GM18870 (cell line): ENCODE measurements around the gene PAM.
A peak's percentile ranks its signal among the peaks of the same experiment; 100 is the strongest.

Experiments used
- ATAC-seq: cut with Tn5 transposase; IDR thresholded peaks from one replicate; pipeline ENCODE4 v1.9.1; 2021; ENCODE audit warnings: moderate library complexity; ENCODE audit not compliant: unreplicated experiment

The PAM gene

GRCh38 chr5:102777099-102777498 is 22.0 kb downstream of the PAM start:
- ATAC-seq, result no peak

GRCh38 chr5:102778478-102778877 is 23.4 kb downstream of the PAM start:
- peak; percentile 64 for ATAC-seq

- ATAC-seq, result no peak
These were observed 26.3 kb downstream of the PAM start for GRCh38 chr5:102781359-102781758.

- ATAC-seq, result no peak
These were observed 26.7 kb downstream of the PAM start for GRCh38 chr5:102781786-102782185.

GRCh38 chr5:102782217-102782872 is 27.2 kb downstream of the PAM start:
- ATAC-seq, result no peak

- no peak for ATAC-seq
These were observed 32.0 kb downstream of the PAM start for GRCh38 chr5:102787134-102787533.

- no peak for ATAC-seq
These were observed 33.7 kb downstream of the PAM start for GRCh38 chr5:102788788-102789187.

- no peak for ATAC-seq
These were observed 34.4 kb downstream of the PAM start for GRCh38 chr5:102789469-102789868.

- ATAC-seq, result no peak
These were observed 35.6 kb downstream of the PAM start for GRCh38 chr5:102790748-102791147.

GRCh38 chr5:102792705-102793104 is 37.6 kb downstream of the PAM start:
- no peak for ATAC-seq

GRCh38 chr5:102794047-102794446 is 38.9 kb downstream of the PAM start:
- ATAC-seq, result no peak

GRCh38 chr5:102794677-102795331 is 39.7 kb downstream of the PAM start:
- ATAC-seq, result no peak

- no peak for ATAC-seq
These were observed 40.4 kb downstream of the PAM start for GRCh38 chr5:102795526-102795925.

GRCh38 chr5:102796009-102796408 is 40.9 kb downstream of the PAM start:
- ATAC-seq, result no peak

- no peak for ATAC-seq
These were observed 41.4 kb downstream of the PAM start for GRCh38 chr5:102796498-102796897.

GRCh38 chr5:102797322-102797884 is 42.3 kb downstream of the PAM start:
- no peak for ATAC-seq

GRCh38 chr5:102798104-102798785 is 43.1 kb downstream of the PAM start:
- ATAC-seq, result no peak

GRCh38 chr5:102799017-102799416 is 43.9 kb downstream of the PAM start:
- ATAC-seq, result no peak

- ATAC-seq, result no peak
These were observed 45.3 kb downstream of the PAM start for GRCh38 chr5:102800427-102800826.

GRCh38 chr5:102801371-102801770 is 46.3 kb downstream of the PAM start:
- ATAC-seq, result peak; percentile 47

- no peak for ATAC-seq
These were observed 47.8 kb downstream of the PAM start for GRCh38 chr5:102802708-102803458.
